ENCODE measurements around the gene MKLN1. TPM values are rescaled to one million over a fixed set of nuclear protein-coding genes. Genes with fewer than 3 reads are reported as not detected.
A peak's percentile ranks its signal among the peaks of the same experiment; 100 is the strongest.

MKLN1 gene
- total and polyA plus RNA-seq, 4 donors = 7.1 to 48.4 (median 25.5) TPM

- DNase-seq (ENCODE audit: low spot score) = no peak
- WGBS = 89% methylated on average over 12 of the region's 12 CpGs
- H3K4me1 ChIP-seq (ENCODE audit: control insufficient read depth in 4 of 4, insufficient read depth in 4 of 4, low read length in 3 of 4) = peaks cover 2 to 11% (median 6%) of the 10 kb centered on the region in 4 donors
- no peak for TF ChIP-seq YY1 (IDR thresholded peaks at IDR 0.05)
- no peak for TF ChIP-seq GABPA (IDR thresholded peaks at IDR 0.05 in 1 of 2, conservative IDR thresholded peaks at IDR 0.05 in 1 of 2)
- TF ChIP-seq JUND (IDR thresholded peaks at IDR 0.05) = no peak
- TF ChIP-seq HNF4A (conservative IDR thresholded peaks at IDR 0.05) = no peak
- no peak for TF ChIP-seq FOXA1 (IDR thresholded peaks at IDR 0.05)
- peaks cover 3 to 38% (median 25%) of the 10 kb centered on the region in 4 donors for H3K36me3 ChIP-seq (ENCODE audit: control insufficient read depth in 4 of 4, insufficient read depth in 3 of 4, low read depth in 1 of 4, low read length in 3 of 4)
- no peaks in the 10 kb centered on the region for H3K9me3 ChIP-seq (ENCODE audit: control insufficient read depth in 4 of 4, low read length in 3 of 4)
- H3K27me3 ChIP-seq (ENCODE audit: control insufficient read depth in 4 of 4, insufficient read depth in 4 of 4, low read length in 3 of 4) = no peaks in the 10 kb centered on the region
- H3K4me3 ChIP-seq (ENCODE audit: low read depth in 1 of 3, low read length in 3 of 3) = no peak overlapping the region
- no peak overlapping the region for H3K9ac ChIP-seq (ENCODE audit: low read depth in 1 of 2, low read length in 2 of 2)
- H3K27ac ChIP-seq (ENCODE audit: low read depth in 1 of 2, low read length in 2 of 2) = no peak overlapping the region
Measured at GRCh38 chr7:131466735-131467365, 139.2 kb downstream of the MKLN1 start.

GRCh38 chr7:131467788-131468187, 140.1 kb downstream of the MKLN1 start:
- 97% methylated on average over 5 of the region's 5 CpGs for WGBS
- H3K36me3 ChIP-seq (ENCODE audit: control insufficient read depth in 4 of 4, insufficient read depth in 3 of 4, low read depth in 1 of 4, low read length in 3 of 4) = peaks cover 3 to 38% (median 25%) of the 10 kb centered on the region in 4 donors
- peaks cover 2 to 17% (median 9%) of the 10 kb centered on the region in 4 donors for H3K4me1 ChIP-seq (ENCODE audit: control insufficient read depth in 4 of 4, insufficient read depth in 4 of 4, low read length in 3 of 4)
- no peak for DNase-seq (ENCODE audit: low spot score)
- H3K9ac ChIP-seq (ENCODE audit: low read depth in 1 of 2, low read length in 2 of 2) = no peak overlapping the region
- H3K4me3 ChIP-seq (ENCODE audit: low read depth in 1 of 3, low read length in 3 of 3) = no peak overlapping the region
- H3K9me3 ChIP-seq (ENCODE audit: control insufficient read depth in 4 of 4, low read length in 3 of 4) = no peaks in the 10 kb centered on the region
- TF ChIP-seq YY1 (IDR thresholded peaks at IDR 0.05) (no peak), HNF4A (conservative IDR thresholded peaks at IDR 0.05) (no peak), FOXA1 (IDR thresholded peaks at IDR 0.05) (no peak), RAD21 (IDR thresholded peaks at IDR 0.05) (no peak), EGR1 (IDR thresholded peaks at IDR 0.05; ENCODE audit: low read depth in 2 of 2) (no peak), FOXA2 (IDR thresholded peaks at IDR 0.05) (no peak), JUND (IDR thresholded peaks at IDR 0.05) (no peak), SP1 (IDR thresholded peaks at IDR 0.05) (no peak), HNF4G (IDR thresholded peaks at IDR 0.05) (no peak)
- no peak overlapping the region for H3K27ac ChIP-seq (ENCODE audit: low read depth in 1 of 2, low read length in 2 of 2)
- no peaks in the 10 kb centered on the region for H3K27me3 ChIP-seq (ENCODE audit: control insufficient read depth in 4 of 4, insufficient read depth in 4 of 4, low read length in 3 of 4)

- Histone ChIP-seq H3K4me1 (ENCODE audit: control insufficient read depth in 4 of 4, insufficient read depth in 4 of 4, low read length in 3 of 4) (peaks cover 2 to 17% (median 9%) of the 10 kb centered on the region in 4 donors), H3K27ac (ENCODE audit: low read depth in 1 of 2, low read length in 2 of 2) (no peak overlapping the region), H3K9me3 (ENCODE audit: control insufficient read depth in 4 of 4, low read length in 3 of 4) (no peaks in the 10 kb centered on the region), H3K36me3 (ENCODE audit: control insufficient read depth in 4 of 4, insufficient read depth in 3 of 4, low read depth in 1 of 4, low read length in 3 of 4) (peaks cover 3 to 20% (median 15%) of the 10 kb centered on the region in 4 donors), H3K27me3 (ENCODE audit: control insufficient read depth in 4 of 4, insufficient read depth in 4 of 4, low read length in 3 of 4) (no peaks in the 10 kb centered on the region), H3K4me3 (ENCODE audit: low read depth in 1 of 3, low read length in 3 of 3) (no peak overlapping the region), H3K9ac (ENCODE audit: low read depth in 1 of 2, low read length in 2 of 2) (no peak overlapping the region)
- TF ChIP-seq ZBTB33 (IDR thresholded peaks at IDR 0.05) (no peak), YY1 (IDR thresholded peaks at IDR 0.05) (no peak), NR2F2 (IDR thresholded peaks at IDR 0.05) (no peak), ATF3 (IDR thresholded peaks at IDR 0.05) (no peak), TAF1 (conservative IDR thresholded peaks at IDR 0.05) (no peak), CTCF (IDR thresholded peaks at IDR 0.05; ENCODE audit: low read depth, low read length, missing input control) (no peak), RAD21 (IDR thresholded peaks at IDR 0.05) (no peak), HNF4G (IDR thresholded peaks at IDR 0.05) (peak; percentile 15)
- 50% methylated on average over 4 of the region's 4 CpGs for WGBS
- DNase-seq (ENCODE audit: low spot score) = no peak
Measured at GRCh38 chr7:131471250-131472004, 143.8 kb downstream of the MKLN1 start.
